H1 (cell line): ENCODE data around the gene PPARGC1A. TPM values are rescaled to one million over a fixed set of nuclear protein-coding genes. Genes with fewer than 3 reads are reported as not detected.
A peak's percentile ranks its signal among the peaks of the same experiment; 100 is the strongest.

ENCODE experiments used
- CTCF ChIA-PET: fragments of 300-600 bp; sonication (Branson Sonifier 250); formaldehyde crosslinking; loops from one replicate; lab custom pipeline; 2021; ENCODE audit not compliant: partially characterized antibody; lab: Charles Lee
- POLR2A ChIA-PET: fragments of 300-600 bp; sonication (Branson Sonifier 250); formaldehyde crosslinking; loops from one replicate; lab custom pipeline; 2021; ENCODE audit warnings: inconsistent platforms; ENCODE audit not compliant: partially characterized antibody; lab: Charles Lee
- DNase-seq, 2 experiments: peaks; one replicate each; pipeline versions ENCODE4 v3.0.0 to v3.0.0-alpha.2; 2010 to 2022; ENCODE audit warnings: low spot score in 2 of 2, low read depth in 1 of 2, mixed read lengths in 1 of 2
- FAIRE-seq: peaks from 2 replicates; lab custom pipeline; 2011; peaks lifted over from hg19 to GRCh38; lab: Jason Lieb, UNC
- H2AFZ ChIP-seq: 2 replicates; pipeline ENCODE4 v1.8.1; 2012; ENCODE audit warnings: low read length, inconsistent platforms
- H2AK5ac ChIP-seq: 2 replicates; pipeline ENCODE4 v1.6.1; 2013; ENCODE audit warnings: low read depth, low read length
- H2BK120ac ChIP-seq: replicated peaks from 2 replicates; pipeline ENCODE3; 2013; ENCODE audit warnings: low read depth, low read length, inconsistent platforms
- H2BK12ac ChIP-seq: 2 replicates; pipeline ENCODE4 v1.6.1; 2013; ENCODE audit warnings: low read depth, low read length
- H2BK15ac ChIP-seq: 2 replicates; pipeline ENCODE4 v1.6.1; 2013; ENCODE audit warnings: low read length
- H2BK20ac ChIP-seq: 2 replicates; pipeline ENCODE4 v1.6.1; 2013; ENCODE audit warnings: low read length
- H2BK5ac ChIP-seq: 2 replicates; pipeline ENCODE4 v1.6.1; 2013; ENCODE audit warnings: low read depth, low read length
- H3K14ac ChIP-seq: 2 replicates; pipeline ENCODE4 v1.6.1; 2013; ENCODE audit warnings: inconsistent platforms; ENCODE audit not compliant: insufficient read length
- H3K18ac ChIP-seq: 2 replicates; pipeline ENCODE4 v1.6.1; 2013; ENCODE audit warnings: low read length; ENCODE audit errors: extremely low read depth
- H3K23ac ChIP-seq: 2 replicates; pipeline ENCODE4 v1.6.1; 2013; ENCODE audit warnings: inconsistent platforms; ENCODE audit not compliant: insufficient read length
- H3K23me2 ChIP-seq: 2 replicates; pipeline ENCODE4 v1.6.1; 2013; ENCODE audit warnings: low read depth, low read length
- H3K27ac ChIP-seq: 2 replicates; pipeline ENCODE4 v1.6.1; 2011; ENCODE audit warnings: low read depth, low read length, inconsistent platforms
- H3K27me3 ChIP-seq, 4 experiments: replicated peaks in 1 of 4; 1 replicate in 1 of 4; 2 replicates in 3 of 4; pipeline versions ENCODE4 v1.6.1 to v1.8.1; 2011 to 2013; ENCODE audit warnings: low read length in 3 of 4, mild to moderate bottlenecking in 3 of 4, inconsistent platforms in 2 of 4, mixed read lengths in 2 of 4, moderate library complexity in 1 of 4; ENCODE audit not compliant: control insufficient read depth in 3 of 4, insufficient read depth in 3 of 4; ENCODE audit errors: extremely low read depth in 1 of 4
- H3K36me3 ChIP-seq, 4 experiments: 2 replicates each; pipeline versions ENCODE4 v1.6.1 to v1.8.1; 2011 to 2013; ENCODE audit warnings: mild to moderate bottlenecking in 4 of 4, low read length in 3 of 4, moderate library complexity in 2 of 4, control low read depth in 1 of 4, inconsistent platforms in 1 of 4; ENCODE audit not compliant: insufficient read depth in 4 of 4, control insufficient read depth in 2 of 4
- H3K4ac ChIP-seq: replicated peaks from 2 replicates; pipeline ENCODE3; 2013; ENCODE audit warnings: low read length, low read depth, mixed read lengths, inconsistent platforms; ENCODE audit not compliant: insufficient read length
- H3K4me1 ChIP-seq, 4 experiments: replicated peaks in 1 of 4; 1 replicate in 1 of 4; 2 replicates in 3 of 4; pipeline versions ENCODE4 v1.6.1 to v1.8.1; 2011 to 2013; ENCODE audit warnings: low read length in 3 of 4, inconsistent platforms in 2 of 4, mixed read lengths in 1 of 4; ENCODE audit not compliant: insufficient read depth in 4 of 4, control insufficient read depth in 3 of 4
- H3K4me2 ChIP-seq, 2 experiments: 2 replicates each; pipeline versions ENCODE4 v1.6.1 to v1.8.1; 2011 to 2013; ENCODE audit warnings: low read depth in 2 of 2, low read length in 2 of 2, control low read depth in 1 of 2, inconsistent platforms in 1 of 2, mild to moderate bottlenecking in 1 of 2; ENCODE audit not compliant: insufficient read depth in 1 of 2
- H3K4me3 ChIP-seq, 4 experiments: fragments of 200-600, 300-600 bp in 1 of 4; sonication (generic), shearing (Covaris generic), sonication (Bioruptor Twin) in 1 of 4; 2 replicates each; pipeline versions ENCODE4 v1.5.1 to v1.8.1; 2011 to 2016; ENCODE audit warnings: low read length in 4 of 4, low read depth in 3 of 4, control low read depth in 2 of 4, inconsistent platforms in 2 of 4, mild to moderate bottlenecking in 2 of 4, mixed read lengths in 1 of 4, moderate library complexity in 1 of 4; ENCODE audit not compliant: insufficient read depth in 2 of 4; ENCODE audit errors: extremely low read depth in 1 of 4
- H3K56ac ChIP-seq: replicated peaks from 2 replicates; pipeline ENCODE3; 2013; ENCODE audit warnings: low read depth, mild to moderate bottlenecking, mixed read lengths, low read length, inconsistent platforms; ENCODE audit not compliant: insufficient read length
- H3K79me1 ChIP-seq: 2 replicates; pipeline ENCODE4 v1.6.1; 2013; ENCODE audit warnings: low read depth, low read length, control low read depth
- H3K79me2 ChIP-seq, 2 experiments: 2 replicates each; pipeline versions ENCODE4 v1.6.1 to v1.8.1; 2012 to 2013; ENCODE audit warnings: low read length in 2 of 2, mild to moderate bottlenecking in 2 of 2, inconsistent platforms in 1 of 2; ENCODE audit not compliant: insufficient read depth in 2 of 2, control insufficient read depth in 1 of 2
- H3K9ac ChIP-seq, 4 experiments: replicated peaks in 1 of 4; 1 replicate in 1 of 4; 2 replicates in 3 of 4; pipeline versions ENCODE4 v1.6.1 to v1.8.1; 2011 to 2013; ENCODE audit warnings: low read depth in 3 of 4, low read length in 3 of 4, control low read depth in 2 of 4, mild to moderate bottlenecking in 2 of 4, moderate library complexity in 2 of 4, inconsistent platforms in 1 of 4; ENCODE audit errors: extremely low read depth in 1 of 4
- H3K9me3 ChIP-seq, 2 experiments: 2 replicates each; pipeline versions ENCODE4 v1.6.1 to v1.8.1; 2012 to 2013; ENCODE audit warnings: mild to moderate bottlenecking in 2 of 2, moderate library complexity in 2 of 2, control low read depth in 1 of 2, inconsistent platforms in 1 of 2, low read depth in 1 of 2, low read length in 1 of 2, mixed read lengths in 1 of 2; ENCODE audit not compliant: insufficient read depth in 2 of 2
- H4K20me1 ChIP-seq, 2 experiments: replicated peaks in 1 of 2; 2 replicates each; pipeline versions ENCODE3 to v1.8.1; 2011 to 2013; ENCODE audit warnings: inconsistent platforms in 2 of 2, low read length in 2 of 2, mild to moderate bottlenecking in 1 of 2; ENCODE audit not compliant: insufficient read depth in 2 of 2, control insufficient read depth in 1 of 2
- H4K5ac ChIP-seq: 2 replicates; pipeline ENCODE4 v1.6.1; 2013; ENCODE audit warnings: low read length, low read depth, mixed read lengths, inconsistent platforms; ENCODE audit not compliant: insufficient read length
- H4K8ac ChIP-seq: 2 replicates; pipeline ENCODE4 v1.8.0; 2013; ENCODE audit warnings: mild to moderate bottlenecking, moderate library complexity, low read length, inconsistent platforms; ENCODE audit not compliant: insufficient read depth; ENCODE audit errors: extremely low read depth
- H4K91ac ChIP-seq: replicated peaks from 2 replicates; pipeline ENCODE3; 2013; ENCODE audit warnings: low read length, mixed read lengths, inconsistent platforms; ENCODE audit not compliant: insufficient read length
- GABPA ChIP-seq: IDR thresholded peaks from 2 replicates; pipeline ENCODE4 v1.6.1; 2011; ENCODE audit warnings: mild to moderate bottlenecking, low read length, moderate library complexity, borderline replicate concordance; ENCODE audit not compliant: insufficient read depth
- ZNF274 ChIP-seq: IDR thresholded peaks from 2 replicates; pipeline ENCODE4 v1.7.0; 2012; ENCODE audit warnings: low read length, borderline replicate concordance; ENCODE audit errors: extremely low read depth
- WGBS, 2 experiments: shearing (Covaris generic) in 1 of 2; methylation state at CpG; one replicate each; pipeline versions ENCODE4 v1.1.6 to v1.1.7; 2013 to 2015; ENCODE audit warnings: low lambda C conversion rate in 2 of 2, mixed read lengths in 2 of 2, inconsistent platforms in 1 of 2, low coverage in 1 of 2, missing lambda C conversion rate in 1 of 2; ENCODE audit not compliant: insufficient replicate concordance in 2 of 2, insufficient coverage in 1 of 2, insufficient read length in 1 of 2; ENCODE audit errors: extremely low coverage in 1 of 2, missing lambda C conversion rate in 1 of 2; 5-methylcytosine and 5-hydroxymethylcytosine counted together
- polyA plus RNA-seq, 7 experiments: library from polyadenylated mRNA; depleted of rRNA in 3 of 7; stranded (reverse) in 5 of 7; unstranded in 2 of 7; fragments of >200 nt in 5 of 7; fragments of 200-250 nt in 2 of 7; gene quantifications; 1 replicate in 5 of 7; 2 replicates in 1 of 7; 4 replicates in 1 of 7; pipeline versions ENCODE4 v1.2.1 to v1.2.3, GENCODE V29; 2011 to 2013; ENCODE audit warnings: missing spikeins in 2 of 7, mixed read lengths in 2 of 7
- total RNA-seq: library from RNA; stranded (reverse); fragmentation: NEBNext Ultra II Directional; extraction: Animal tissue kit (Norgen Biotek cat#: 25700); gene quantifications from 2 replicates; pipeline ENCODE4 v1.2.1, GENCODE V29; 2021

Gene PPARGC1A
- total and polyA plus RNA-seq, 2 of the 8 experiments (the other 6 are each of a cell fraction or from before 2014, with no cell fraction given): 0.54 to 1.4 TPM

GRCh38 chr4:23745377-23745776 is 144.5 kb downstream of the PPARGC1A start:
- no peak overlapping the region for H3K27ac ChIP-seq

More at GRCh38 chr4:23745377-23745776, 144.5 kb downstream of the PPARGC1A start:
- Histone ChIP-seq H3K4me3 (no peak overlapping the region), H3K36me3 (no peaks in the 10 kb centered on the region), H3K23me2 (no peaks in the 10 kb centered on the region), H2BK15ac (no peak overlapping the region), H4K5ac (no peak overlapping the region), H2AK5ac (no peak overlapping the region), H3K9ac (no peak overlapping the region), H3K79me1 (no peaks in the 10 kb centered on the region), H3K4ac (no peak overlapping the region), H2AFZ (no peak overlapping the region), H3K4me2 (no peak overlapping the region), H4K8ac (no peak overlapping the region), H2BK5ac (no peak overlapping the region), H3K4me1 (no peaks in the 10 kb centered on the region), H3K56ac (no peak overlapping the region), H3K27me3 (no peaks in the 10 kb centered on the region), H3K14ac (no peak overlapping the region), H4K20me1 (no peaks in the 10 kb centered on the region), H3K9me3 (no peaks in the 10 kb centered on the region; a peak in 1 of 4 replicates), H2BK12ac (no peak overlapping the region), H2BK120ac (no peak overlapping the region), H3K79me2 (no peaks in the 10 kb centered on the region), H3K18ac (no peak overlapping the region), H2BK20ac (no peak overlapping the region), H3K23ac (no peak overlapping the region), H4K91ac (no peak overlapping the region)
- FAIRE-seq: no peak
- POLR2A ChIA-PET: no interaction called here
- 90% methylated on average over 3 of the region's 3 CpGs; no CpG with 5 or more reads in 1 of the 2 experiments for WGBS, 2 experiments
- DNase-seq: no peak
- TF ChIP-seq GABPA (no peak), ZNF274 (peak; percentile 65; the same call in 1 of the 2 replicates)
- CTCF ChIA-PET: no interaction called here
